GM18511 (cell line): Measurements from ENCODE around the gene CEBPG.

Experiments
- ATAC-seq: cut with Tn5 transposase; IDR thresholded peaks from one replicate; pipeline ENCODE4 v1.9.1; 2021; ENCODE audit warnings: mild to moderate bottlenecking, moderate library complexity; ENCODE audit not compliant: unreplicated experiment

Gene CEBPG

DNA sequence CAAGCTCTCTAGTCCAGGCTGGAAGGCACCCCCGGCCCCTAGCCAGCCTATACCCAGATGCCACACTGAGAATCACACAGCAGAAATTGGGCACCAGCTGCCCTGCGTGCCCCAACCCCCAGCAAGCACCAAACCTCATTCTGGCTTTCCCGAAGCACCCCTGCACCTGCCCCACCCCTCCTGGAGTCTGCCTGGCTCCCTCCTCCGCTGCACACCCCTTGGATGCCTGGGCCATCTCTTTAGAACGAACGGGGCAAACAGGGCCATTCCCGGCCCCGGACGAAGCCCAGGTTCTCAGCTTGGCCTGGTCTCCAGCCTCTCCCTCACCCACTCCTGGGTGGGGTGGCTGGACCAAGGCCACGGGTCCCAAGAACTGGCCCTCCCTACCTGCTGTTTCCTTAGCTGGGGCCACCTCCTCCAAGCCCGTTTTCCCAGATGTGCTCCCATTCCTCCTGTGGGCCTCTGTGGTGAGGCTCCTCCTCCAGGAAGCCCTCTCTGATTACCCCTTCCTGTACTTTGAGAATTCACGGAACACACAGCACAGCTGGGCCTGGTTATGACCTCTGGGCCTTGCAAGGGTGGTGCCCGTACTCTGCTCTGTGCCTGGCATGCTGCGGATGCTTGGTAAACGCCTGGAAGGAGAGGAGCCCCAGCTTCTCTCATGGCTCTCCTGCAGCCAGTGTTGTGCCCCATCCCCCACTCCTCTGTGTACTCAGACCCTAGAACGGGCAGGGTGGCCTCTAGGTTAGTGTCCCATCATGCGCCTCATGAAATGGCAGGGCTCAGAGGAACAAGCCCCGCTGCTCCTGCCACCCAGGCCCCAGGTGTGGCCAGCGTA is 21.4 kb downstream of the CEBPG start:
- no peak for ATAC-seq

DNA sequence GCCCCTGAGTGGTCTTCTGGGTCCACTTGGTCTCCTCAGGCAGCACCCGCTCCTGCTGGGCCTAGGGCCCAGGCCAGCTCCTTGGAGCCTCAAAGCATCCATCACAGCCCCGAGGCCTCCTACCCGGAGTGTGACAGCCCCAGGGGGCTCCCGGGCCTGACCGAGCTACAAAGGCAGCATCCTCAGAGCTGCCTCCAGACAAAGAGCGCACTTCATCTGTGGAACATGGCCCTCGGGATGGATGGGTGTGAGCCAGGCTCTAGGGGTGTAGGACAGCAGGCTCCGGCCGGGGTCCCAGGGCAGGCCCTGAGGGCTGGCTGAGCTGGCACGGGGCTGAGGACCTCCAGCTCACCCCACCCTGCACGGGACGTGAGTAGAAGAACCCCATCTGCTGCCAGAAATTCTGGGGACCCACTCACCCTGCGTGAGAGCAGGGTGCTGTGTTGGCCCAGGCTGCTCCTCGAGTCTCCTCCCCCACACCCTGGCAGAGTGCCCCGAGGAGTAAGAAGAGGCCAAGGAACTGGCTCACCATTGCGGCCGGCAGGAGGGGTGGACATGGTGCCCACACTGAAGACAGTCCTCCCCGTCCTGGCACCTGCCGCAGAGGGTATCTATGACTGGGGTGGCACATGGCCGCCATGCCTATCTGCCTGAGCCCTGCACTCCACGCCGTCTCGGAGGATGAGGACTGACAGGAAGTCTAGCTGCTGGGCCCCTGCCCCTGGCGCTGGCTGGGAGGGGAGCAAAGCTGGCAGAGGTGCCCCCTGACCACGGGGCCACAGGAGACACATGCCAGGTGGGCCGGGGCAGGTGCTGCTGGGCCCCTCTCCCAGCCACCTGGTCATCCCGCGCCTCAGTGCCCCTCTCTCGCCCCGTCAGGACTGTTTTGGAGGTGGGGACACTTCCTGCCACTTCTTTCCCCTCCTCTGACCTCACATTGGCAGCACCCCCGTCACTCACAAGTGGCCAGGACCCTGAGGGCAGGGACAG is 22.3 kb downstream of the CEBPG start:
- no peak for ATAC-seq

DNA sequence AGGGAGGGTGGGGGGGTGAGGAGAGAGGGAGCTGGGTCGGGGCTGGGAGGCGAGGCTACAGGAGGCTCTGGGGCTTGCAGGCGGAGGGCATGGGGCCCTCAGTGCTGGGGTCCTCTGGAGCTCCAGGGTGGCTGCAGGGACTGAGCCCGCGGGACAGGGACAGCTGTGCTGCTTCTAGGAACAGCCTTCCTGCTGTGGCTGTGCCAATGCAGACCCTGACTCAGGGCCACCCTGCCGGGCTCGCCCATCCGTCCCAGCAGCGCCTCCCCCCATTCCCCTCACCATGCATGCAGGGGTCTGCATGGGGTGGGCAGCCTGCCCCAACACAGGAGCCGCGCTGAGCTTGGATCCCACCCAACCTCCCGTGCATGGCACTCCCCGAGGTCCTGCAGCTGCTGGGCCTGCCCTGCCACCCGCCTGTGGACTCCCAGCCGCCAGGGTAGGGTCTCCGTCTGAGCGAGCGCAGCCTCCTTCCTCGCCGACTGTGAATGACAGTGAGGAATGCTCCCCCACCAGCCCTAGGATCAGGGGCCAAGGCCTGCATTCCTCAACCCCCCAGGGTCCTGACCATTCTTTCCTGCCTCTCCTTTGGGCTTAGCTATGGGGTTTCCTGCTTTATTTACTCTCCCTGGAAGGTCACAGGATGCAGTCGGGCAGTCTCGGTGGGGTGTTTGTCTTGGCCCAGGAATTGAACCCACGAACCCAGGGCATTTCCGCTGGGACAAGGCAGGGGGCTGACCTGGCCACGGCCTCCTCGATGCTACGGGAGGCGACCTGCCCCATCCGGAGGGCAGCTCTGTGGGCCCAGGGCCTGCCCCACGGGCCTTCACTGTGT is 23.4 kb downstream of the CEBPG start:
- no peak for ATAC-seq

DNA sequence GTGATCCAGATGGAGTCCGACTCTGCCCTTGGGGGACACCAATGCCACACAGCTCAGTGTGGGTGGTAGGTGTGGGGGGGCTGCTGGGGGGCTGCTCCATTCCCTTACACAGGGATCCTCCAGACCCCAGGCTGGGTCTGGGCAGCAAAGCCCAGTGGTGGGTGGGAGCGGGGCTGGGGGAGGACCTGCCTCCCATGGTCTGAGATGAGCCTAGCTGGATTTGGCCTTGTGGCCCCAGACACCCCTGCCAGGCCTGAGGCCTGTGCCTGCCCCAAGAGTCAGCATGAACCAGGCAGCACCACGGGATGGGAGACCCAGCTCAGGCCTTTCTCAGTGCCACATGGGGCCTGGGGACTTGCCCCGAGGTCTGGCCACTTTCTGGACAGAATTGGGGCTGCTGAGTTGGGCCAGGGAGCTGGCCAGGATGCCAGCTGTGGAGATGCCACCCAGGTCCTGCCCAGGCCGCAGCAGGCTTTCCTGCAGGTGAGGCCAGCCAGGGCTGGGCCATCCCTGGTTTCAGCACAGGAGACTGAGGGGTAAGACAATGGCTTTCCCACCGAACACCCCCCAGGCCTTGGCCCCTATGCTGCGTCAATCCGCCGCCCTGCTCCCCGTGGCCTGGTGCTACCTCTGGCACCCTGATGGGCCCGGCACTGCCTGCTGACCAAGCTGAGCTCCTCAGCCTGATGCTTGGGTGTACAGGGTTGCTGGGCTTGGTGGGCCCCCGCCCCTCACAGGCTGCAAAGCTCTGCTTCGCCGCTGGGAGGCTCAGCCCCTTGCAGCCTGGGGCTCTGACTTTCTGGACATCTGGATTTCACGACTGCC is 24.2 kb downstream of the CEBPG start:
- no peak for ATAC-seq

DNA sequence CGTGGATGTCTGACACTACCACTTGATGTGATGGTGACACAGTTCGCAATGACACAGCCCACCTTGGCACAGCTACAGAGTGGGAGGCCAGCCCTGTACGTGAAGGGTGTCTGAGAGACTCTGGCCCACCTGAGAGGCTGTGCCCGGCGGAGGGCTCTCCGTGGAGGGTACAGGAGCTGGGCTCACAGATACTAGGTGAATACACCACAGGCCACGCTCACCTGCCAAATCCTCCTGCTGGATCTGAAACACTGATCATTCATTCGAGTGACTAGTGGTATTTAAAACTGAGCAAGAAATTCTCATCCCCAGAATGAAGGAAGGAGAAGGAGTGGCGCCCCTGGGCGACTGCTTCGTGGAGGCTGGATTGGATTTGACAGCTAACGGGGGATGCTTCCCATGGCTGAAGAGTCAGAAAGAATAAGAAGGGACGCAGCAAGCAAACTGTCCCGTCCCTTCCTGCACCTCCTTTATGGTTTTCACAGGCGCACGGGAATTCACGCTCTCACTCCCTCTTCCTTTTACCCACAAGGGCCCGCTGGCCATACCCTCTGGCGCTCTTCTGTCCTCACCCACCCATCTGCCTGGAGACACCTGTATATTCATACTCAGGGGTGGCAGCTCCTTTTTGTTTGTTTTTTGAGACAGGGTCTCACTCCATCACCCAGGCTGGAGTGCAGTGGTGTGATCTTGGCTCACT is 25.0 kb downstream of the CEBPG start:
- ATAC-seq = no peak

DNA sequence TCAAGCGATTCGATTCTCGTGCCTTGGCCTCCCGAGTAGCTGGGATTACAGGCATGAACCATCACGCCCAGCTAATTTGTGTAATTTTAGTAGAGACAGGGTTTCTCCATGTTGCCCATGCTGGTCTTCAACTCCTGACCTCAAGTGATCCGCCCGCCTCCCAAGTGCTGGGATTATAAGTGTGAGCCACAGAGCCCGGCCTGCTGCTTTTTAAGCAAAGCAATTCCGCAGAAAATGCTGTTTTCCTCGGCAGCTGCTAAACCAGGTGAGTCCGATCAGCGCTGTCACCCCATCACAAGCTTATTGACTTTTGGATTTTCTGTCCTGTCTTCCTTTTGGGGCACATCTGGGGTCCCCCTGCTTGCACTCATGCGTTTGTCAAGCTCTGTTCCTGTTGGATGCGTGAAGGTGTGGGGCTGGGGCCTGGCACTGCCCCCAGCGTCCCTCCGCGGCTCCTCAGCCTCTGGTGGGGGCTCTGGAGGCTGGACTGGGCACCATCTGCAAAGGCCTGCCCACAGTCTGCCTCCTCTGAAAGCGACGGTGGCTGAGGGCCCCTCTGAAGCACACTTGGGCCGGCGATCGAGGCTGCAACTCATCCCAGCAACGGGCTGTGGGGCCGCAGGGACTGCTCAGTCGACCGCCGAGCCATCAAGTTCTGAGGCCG is 25.7 kb downstream of the CEBPG start:
- ATAC-seq = no peak

DNA sequence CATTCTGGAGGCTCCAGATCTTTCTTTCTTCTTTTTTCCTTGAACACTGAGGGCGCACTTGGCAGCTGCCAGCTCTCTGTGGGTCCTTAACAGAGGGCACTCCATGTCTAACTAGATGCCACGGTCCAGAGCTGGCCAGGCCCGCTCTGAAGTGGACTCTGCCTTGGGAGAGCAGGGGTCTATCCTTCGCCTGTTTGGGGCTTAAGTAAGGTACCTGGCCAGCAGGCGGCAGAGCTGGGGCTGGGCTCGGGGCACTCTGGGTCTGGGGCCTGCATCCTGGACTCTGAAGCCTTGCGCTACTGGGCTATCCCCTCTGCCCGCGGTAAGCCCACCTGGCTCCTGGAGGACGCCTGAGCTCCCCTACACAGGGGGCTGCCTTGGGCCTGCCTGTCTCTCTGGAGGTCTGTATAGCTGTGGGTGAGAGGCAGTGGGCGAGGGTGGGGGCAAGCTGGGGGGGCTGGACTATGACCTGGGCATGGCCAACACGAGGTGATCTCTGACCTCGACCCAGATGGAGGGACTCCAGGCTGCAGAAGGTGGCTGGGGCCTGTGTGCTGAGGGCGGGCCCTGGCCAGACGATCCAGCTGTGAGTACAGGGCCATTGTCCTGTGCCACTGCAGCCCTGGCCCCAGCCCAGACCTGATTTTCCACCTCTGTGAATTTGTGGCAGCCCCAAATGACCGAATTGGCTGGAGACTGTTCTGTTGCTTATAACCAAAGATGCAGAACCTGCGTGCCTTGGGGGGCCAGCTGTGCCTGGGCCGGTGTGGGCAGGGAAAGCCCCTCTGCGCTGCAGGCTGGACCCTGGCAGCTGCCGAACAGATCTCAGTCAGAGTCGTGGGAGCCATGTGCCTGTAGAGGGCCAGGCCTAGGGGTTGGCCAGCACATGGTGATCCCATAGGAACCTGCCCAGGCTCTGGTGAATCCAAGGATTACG is 26.5 kb downstream of the CEBPG start:
- no peak for ATAC-seq

DNA sequence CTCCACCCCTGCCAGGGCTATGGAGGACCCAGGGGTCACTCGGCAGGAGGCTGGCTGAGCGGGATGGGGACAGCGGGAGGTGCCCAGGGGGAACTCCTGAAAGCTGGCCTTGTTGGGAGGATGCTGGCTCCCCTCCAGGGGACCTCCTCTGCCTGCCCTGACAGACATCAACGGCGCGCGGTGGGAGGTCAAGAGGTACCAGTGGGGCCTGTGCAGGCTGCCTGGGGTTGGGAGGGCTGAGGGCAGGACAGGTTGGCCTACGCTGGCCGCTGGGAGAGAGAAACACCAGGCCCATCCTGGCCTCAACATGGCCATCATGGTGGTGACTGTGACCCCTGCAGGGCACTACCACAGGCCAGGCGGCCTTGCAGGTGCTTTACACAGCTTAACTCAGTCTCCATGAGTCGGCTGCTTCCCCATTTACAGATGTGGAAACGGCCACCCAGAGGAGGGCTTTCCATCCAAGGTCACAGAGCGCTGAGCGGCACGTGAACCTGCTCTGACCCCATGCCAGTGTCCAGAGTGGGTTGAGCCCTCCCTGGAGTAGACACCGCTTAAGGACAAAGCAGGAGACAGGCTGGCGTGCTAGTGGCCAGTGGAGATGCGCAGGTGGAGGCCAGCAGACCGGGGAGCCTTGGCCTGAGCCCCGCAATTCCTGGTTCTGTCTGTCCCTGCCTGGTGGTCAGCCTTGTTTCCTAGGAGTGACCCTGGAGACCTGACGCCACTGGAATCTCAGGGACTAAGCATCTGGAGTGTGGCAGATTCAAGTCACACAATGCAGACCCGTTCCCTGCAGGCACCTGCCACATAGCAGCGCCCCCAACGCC is 27.6 kb downstream of the CEBPG start:
- no peak for ATAC-seq

DNA sequence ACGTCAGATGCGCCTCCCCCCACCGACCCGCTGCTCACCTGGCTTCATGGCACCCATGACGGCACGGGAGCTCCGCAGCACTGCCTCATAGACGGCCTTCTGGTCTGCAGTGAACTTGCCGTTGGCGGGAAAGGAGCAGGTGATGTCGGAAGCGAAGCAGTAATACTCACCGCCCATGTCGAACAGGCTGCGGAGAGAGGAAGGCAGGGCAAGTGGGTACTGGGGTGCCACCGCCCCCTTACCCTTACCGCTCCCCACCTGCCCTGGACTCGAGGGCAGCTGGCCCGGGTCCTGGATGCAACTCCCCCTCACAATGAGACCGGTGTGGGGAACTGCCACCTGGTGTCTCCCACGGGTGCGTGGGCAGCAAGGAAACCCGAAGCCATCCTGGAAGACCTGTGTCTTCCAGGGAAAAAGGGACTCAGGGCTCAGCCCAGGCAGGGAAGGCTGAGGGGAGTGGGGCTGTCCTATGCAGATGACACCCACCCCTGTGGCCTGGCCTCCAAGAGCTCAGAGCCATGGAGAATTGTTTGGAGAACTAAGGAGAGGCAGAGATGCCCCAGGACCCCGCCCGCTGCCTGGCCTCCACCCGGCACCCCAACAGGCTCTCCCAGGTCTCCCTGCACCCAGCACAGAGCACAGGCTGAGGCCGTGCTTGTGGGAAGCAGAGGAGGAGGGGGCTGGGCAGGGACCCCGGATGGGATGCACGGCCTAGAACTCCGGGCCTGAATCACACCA is 28.3 kb downstream of the CEBPG start:
- ATAC-seq = no peak

DNA sequence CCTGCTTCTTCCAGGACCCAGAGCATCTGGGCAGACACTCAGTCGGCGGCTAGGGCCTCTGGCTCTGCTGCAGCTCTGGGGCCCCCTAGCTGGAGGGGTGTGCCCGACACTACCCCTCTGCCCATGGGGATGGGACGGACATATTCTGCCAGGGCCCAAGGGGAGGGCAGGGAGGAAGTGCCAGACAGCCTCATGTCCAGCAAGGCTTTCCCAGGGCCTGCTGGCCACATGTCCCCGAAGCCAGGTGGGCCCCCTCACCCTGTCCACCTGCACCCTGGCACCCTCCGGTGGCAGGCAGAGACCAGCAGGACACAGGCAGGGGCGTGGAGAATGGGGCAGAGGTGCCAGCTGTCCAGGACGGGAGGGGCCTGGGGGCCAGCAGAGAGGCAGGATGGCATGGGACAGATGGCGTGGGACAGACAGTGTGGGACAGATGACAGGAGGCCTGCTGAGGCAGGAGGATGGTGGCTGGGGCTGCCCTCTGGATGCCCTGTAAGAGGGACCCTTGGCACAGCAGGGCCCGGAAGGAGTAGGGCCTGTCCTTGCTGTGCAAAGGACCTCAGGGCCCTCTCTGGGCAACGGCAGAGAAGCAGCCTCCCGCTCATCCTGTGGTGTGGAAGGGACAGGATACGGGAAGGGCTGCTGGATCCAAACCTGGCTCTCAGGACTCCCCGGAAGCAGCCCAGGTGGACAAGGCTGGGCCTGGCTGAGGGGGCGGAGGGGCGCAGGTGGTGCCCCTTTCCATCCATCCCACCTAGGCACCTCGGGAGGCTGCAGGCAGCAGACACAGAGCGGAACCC is 29.1 kb downstream of the CEBPG start:
- no peak for ATAC-seq

DNA sequence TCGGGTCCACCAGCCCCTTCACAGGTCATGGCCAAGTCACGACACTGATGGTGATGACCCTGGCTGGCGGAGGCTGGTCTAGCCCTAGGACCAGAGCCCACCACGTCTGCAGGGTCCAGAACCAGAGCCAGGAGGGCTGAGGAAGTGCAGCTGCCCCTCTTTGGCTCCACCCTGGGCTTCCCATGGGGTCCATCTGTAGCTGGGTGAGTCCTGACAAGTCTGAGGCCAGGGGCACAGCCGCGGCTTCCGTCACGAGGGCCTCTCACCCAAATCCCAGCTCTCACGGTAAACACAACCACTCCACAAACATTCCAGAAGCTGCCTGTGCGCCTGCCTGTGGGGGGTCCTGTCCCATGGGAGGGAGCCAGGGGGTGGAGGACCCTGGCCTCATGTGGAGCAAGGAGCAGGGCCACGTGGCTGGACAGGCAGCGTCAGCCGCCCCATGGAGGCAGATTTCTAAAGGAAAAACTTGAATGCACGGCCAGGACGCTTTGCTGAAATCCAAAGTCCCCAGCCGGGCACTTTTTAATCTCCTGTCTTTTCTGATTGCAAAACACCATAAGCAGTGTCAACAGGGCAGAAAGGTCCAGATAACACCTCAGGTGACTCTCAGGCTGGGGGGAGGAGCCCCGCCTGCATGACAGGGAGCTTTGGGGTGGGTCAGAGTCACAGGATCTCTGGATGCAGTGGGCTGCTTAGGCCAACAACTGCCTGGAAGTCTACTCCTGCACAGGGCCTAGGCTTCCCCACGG is 29.9 kb downstream of the CEBPG start:
- ATAC-seq = no peak

DNA sequence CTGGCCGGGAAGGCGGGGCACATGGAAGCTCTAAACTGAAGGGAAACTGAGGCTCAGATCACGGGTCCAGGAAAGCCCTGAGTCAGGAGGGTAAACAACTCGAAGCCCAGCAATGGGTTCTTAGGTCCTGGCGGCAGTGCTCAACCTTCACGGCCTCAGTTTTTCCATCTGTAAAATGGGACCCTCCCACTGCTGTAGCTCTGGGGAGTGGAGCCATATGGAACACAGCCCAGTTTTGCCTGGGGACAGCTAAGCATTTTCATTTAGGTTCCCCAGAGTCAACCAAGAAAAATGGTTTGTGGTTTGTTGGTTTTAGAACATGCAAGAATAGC is 30.4 kb downstream of the CEBPG start:
- ATAC-seq = no peak

DNA sequence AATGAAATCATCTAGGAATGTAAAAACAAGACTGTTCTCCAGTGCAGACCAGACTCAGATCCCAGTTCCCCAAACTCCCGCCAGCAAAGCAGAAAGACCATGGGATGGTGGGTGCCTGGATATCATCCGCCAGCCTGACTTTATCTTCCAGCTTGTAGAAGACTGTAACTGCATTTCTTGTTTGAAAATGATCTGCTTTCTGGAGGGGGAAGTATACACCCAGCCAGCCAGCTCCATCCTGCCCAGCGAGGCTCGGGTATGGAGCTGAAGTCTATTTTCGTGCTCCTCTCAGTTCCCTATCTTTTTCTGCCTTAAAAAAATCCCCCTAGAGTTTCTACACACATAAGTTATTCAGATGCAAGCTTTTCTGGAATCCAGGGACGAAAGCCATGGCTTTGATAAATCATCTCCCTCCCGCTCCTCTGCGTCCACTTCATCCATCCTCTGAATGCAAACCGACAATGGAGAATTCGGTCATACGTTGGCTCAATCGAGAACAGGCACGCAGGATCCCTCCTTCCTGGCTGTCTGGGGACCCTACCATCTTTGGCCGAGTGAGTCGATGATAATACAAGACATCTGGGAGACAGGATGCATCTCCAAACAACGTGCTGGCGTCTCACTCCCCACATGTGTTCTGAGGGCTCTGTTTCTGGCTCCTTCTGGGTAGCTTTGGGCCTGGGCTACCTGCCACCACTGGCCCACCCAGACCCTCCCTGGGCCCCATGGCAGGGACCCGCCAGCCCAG is 31.2 kb downstream of the CEBPG start:
- no peak for ATAC-seq

DNA sequence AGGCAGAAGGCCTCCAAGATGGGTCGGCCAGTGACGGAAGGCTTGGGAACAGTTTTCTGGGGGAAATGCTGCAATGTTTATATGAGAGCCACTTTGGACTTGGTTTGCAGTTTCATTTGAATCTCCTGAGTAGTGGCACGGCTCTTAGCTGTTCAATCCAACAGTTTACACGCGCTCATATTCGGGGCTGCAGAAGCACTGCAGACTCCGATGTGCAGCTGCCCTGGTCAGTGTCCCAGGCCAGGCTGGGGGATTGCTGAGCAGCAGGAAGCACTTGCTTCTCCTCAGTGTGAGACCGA is 31.7 kb downstream of the CEBPG start:
- ATAC-seq = no peak
